Measurements from ENCODE around the gene MAGED4B. TPM values are rescaled to one million over a fixed set of nuclear protein-coding genes. Genes with fewer than 3 reads are reported as not detected.
"Not testable (repeated sequence)": the region's sequence is repeated elsewhere in the genome, so short reads cannot be mapped to it uniquely, and the experiment has no call there.

Gene MAGED4B, protein sequence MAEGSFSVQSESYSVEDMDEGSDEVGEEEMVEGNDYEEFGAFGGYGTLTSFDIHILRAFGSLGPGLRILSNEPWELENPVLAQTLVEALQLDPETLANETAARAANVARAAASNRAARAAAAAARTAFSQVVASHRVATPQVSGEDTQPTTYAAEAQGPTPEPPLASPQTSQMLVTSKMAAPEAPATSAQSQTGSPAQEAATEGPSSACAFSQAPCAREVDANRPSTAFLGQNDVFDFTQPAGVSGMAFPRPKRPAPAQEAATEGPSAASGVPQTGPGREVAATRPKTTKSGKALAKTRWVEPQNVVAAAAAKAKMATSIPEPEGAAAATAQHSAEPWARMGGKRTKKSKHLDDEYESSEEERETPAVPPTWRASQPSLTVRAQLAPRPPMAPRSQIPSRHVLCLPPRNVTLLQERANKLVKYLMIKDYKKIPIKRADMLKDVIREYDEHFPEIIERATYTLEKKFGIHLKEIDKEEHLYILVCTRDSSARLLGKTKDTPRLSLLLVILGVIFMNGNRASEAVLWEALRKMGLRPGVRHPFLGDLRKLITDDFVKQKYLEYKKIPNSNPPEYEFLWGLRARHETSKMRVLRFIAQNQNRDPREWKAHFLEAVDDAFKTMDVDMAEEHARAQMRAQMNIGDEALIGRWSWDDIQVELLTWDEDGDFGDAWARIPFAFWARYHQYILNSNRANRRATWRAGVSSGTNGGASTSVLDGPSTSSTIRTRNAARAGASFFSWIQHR
- total RNA-seq (2022) (8.7 and 13.6 TPM in 2 replicates), Bru-seq, nascent RNA (not detected), BruChase-seq, experiment 1, labeled RNA remaining after a 6-hour chase (not detected), BruChase-seq, experiment 2, labeled RNA remaining after a 2-hour chase (not detected)
- long read RNA-seq, transcript MAGED4B-201 (13 exons, 2,578 nt), result major isoform, 5 of 10 reads
- long read RNA-seq, partial matches to known transcripts, result 2 of 10 reads
- long read RNA-seq, other reads (novel, unspliced or antisense), result 3 of 10 reads

DNA sequence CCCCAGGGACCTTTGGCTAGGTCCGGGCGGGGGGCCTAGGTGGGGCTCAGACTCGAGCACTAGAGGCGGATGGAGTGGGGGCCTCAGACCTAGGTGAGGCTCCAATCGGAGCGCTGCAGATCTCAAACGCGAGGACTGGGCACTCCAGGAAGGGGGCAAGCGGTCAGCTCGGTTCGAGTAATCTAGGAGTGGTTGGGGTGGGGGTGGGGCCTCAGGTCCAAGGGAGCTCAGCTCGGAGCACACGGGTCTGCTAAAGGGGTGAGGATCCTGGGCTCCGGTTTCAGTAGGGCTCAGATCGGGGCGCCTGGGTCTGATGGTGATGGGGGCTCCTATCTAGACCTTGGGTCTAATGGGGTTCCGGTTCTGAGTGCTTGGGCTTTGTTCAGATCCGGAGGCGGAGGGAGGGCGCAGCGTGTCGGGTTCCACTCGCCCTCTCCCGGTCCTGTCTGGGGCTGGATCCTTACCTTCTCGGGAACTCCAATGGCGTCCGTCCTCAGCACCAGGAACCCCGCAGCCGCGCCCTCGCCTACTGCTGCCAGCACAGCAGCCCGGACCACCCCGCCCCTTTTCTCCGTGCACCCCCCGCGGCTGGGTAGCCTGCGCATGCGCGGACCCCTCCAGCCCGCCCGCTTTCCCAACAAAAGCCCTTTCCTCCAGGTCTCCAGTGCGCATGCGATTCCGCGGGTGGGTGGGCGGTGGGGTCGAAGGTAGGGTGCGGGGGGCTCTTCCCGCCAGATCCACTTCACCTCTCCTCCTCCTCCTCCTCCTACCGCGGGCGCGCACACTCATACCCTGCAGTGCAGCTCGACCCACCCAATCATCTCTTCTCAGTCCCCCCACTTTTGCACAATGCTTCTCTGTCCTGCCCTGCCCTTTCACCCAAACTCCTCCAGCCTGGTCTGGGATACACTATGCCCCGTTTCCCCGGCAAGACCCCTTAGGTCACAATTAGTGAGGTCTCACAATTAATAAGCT is at the start of gene MAGED4B:
MAGED4B (minus strand) TSS at position 518 of the 975 bp plus-strand sequence. CDS start 1,011 bp downstream, outside the sequence.
- H3K27me3 Mint-ChIP-seq (ENCODE audit: unreplicated experiment); BruUV-seq (replicated peaks); H3K4me3 Mint-ChIP-seq (ENCODE audit: low read depth, unreplicated experiment); CTCF ChIA-PET; intact Hi-C loops (cut with micrococcal nuclease; ENCODE audit: unreplicated experiment); DNase-seq; H3K36me3 Mint-ChIP-seq (ENCODE audit: insufficient read depth, unreplicated experiment); H3K9me3 Mint-ChIP-seq (ENCODE audit: low read depth, unreplicated experiment); H3K27ac Mint-ChIP-seq (ENCODE audit: unreplicated experiment); H3K4me1 Mint-ChIP-seq (ENCODE audit: low read depth, unreplicated experiment): not testable (repeated sequence)

- intact Hi-C loops (cut with micrococcal nuclease; ENCODE audit: unreplicated experiment), result no loop called here
- CTCF ChIA-PET, result no interaction called here
- Mint-ChIP-seq H3K27ac (ENCODE audit: unreplicated experiment) (no peak overlapping the region), H3K36me3 (ENCODE audit: insufficient read depth, unreplicated experiment) (no peaks in the 10 kb centered on the region), H3K4me3 (ENCODE audit: low read depth, unreplicated experiment) (no peak overlapping the region), H3K4me1 (ENCODE audit: low read depth, unreplicated experiment) (no peaks in the 10 kb centered on the region), H3K9me3 (ENCODE audit: low read depth, unreplicated experiment) (peaks cover 8% of the 10 kb centered on the region), H3K27me3 (ENCODE audit: unreplicated experiment) (no peaks in the 10 kb centered on the region)
- no peak for DNase-seq
- no TSS peak for BruUV-seq (replicated peaks)
- no peak for TF ChIP-seq CTCF (IDR thresholded peaks at IDR 0.05; ENCODE audit: unreplicated experiment)
These were observed 49.3 kb upstream of the MAGED4B start for GRCh38 chrX:52118262-52118661.

DNA sequence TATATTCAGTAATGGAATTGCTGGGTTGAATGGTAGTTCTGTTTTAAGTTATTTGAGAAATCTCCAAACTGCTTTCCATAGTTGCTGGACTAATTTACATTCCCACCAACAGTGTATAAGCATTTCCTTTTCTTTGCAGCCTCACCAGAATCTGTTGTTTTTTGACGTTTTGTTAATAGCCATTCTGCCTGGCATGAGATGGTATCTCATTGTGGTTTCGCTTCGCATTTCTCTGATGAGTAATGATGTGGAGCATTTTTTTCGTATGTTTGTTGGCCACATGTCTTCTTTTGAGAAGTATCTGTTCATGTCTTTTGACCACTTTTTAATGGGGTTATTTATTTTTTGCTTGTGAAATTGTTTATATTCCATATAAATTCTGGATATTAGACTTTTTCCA is 13.6 kb upstream of the MAGED4B start:
- H3K9me3 Mint-ChIP-seq (ENCODE audit: low read depth, unreplicated experiment), result peaks cover 8% of the 10 kb centered on the region
- CTCF ChIA-PET, result no interaction called here
- no peaks in the 10 kb centered on the region for H3K4me1 Mint-ChIP-seq (ENCODE audit: low read depth, unreplicated experiment)
- no peak overlapping the region for H3K4me3 Mint-ChIP-seq (ENCODE audit: low read depth, unreplicated experiment)
- no peaks in the 10 kb centered on the region for H3K27me3 Mint-ChIP-seq (ENCODE audit: unreplicated experiment)
- TF ChIP-seq CTCF (IDR thresholded peaks at IDR 0.05; ENCODE audit: unreplicated experiment), result no peak
- intact Hi-C loops (cut with micrococcal nuclease; ENCODE audit: unreplicated experiment), result no loop called here
- H3K36me3 Mint-ChIP-seq (ENCODE audit: insufficient read depth, unreplicated experiment), result no peaks in the 10 kb centered on the region
- DNase-seq, result no peak
- BruUV-seq (replicated peaks), result no TSS peak
- H3K27ac Mint-ChIP-seq (ENCODE audit: unreplicated experiment), result no peak overlapping the region

DNA sequence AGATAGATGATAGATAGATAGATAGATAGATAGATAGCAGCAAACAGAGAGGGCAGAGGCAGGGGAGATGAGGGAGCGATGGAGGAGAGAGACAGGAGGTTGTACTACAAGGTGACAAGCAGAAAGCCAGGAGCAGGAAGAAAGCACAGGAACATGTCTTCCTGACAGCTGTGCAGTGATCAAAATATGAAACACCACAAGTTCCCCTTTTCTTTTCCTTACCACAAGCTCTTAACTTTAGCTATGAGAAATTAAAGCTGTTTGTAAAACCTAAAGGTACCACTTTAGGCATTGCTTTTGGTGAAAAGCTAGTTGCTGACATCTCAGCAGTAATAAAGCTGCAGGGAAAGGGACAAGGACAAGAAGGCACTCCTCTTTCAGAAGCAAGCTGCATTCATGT is 9.1 kb upstream of the MAGED4B start:
- Mint-ChIP-seq H3K9me3 (ENCODE audit: low read depth, unreplicated experiment) (peaks cover 5% of the 10 kb centered on the region), H3K36me3 (ENCODE audit: insufficient read depth, unreplicated experiment) (no peaks in the 10 kb centered on the region), H3K4me1 (ENCODE audit: low read depth, unreplicated experiment) (no peaks in the 10 kb centered on the region), H3K27ac (ENCODE audit: unreplicated experiment) (no peak overlapping the region), H3K27me3 (ENCODE audit: unreplicated experiment) (no peaks in the 10 kb centered on the region), H3K4me3 (ENCODE audit: low read depth, unreplicated experiment) (no peak overlapping the region)
- CTCF ChIA-PET, result interaction anchor here (1.1 kb wide), 1 partner anchor 591 kb away, joined by 3 read pairs; no protein-coding TSS in a partner anchor
- intact Hi-C loops (cut with micrococcal nuclease; ENCODE audit: unreplicated experiment), result no loop called here
- TF ChIP-seq CTCF (IDR thresholded peaks at IDR 0.05; ENCODE audit: unreplicated experiment), result no peak
- no peak for DNase-seq
- BruUV-seq (replicated peaks), result no TSS peak

DNA sequence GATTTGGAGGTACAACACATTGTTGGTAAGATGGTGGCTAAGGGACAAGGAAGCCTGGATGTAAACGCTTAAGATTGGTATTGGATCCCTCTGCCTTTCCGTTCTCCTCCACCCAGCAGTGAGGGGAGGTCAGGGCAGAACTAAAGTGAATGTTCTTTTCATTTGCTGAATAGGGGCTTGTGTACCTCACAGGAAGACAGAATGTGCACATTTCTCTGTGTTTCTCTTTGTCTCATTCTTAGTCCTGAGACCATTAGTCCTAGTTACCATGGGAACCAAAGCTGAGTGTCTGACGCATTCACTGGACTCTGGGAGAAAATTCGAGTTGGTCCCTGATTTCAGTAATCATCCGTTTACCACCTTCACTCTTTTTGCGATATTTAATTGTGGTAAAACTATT is 26.7 kb downstream of the MAGED4B start:
- H3K27me3 Mint-ChIP-seq (ENCODE audit: unreplicated experiment); H3K9me3 Mint-ChIP-seq (ENCODE audit: low read depth, unreplicated experiment): not testable (repeated sequence)

More for the DNA sequence above, 26.7 kb downstream of the MAGED4B start:
- DNase-seq; H3K27ac Mint-ChIP-seq (ENCODE audit: unreplicated experiment); intact Hi-C loops (cut with micrococcal nuclease; ENCODE audit: unreplicated experiment); BruUV-seq (replicated peaks); H3K4me3 Mint-ChIP-seq (ENCODE audit: low read depth, unreplicated experiment); H3K4me1 Mint-ChIP-seq (ENCODE audit: low read depth, unreplicated experiment); H3K36me3 Mint-ChIP-seq (ENCODE audit: insufficient read depth, unreplicated experiment); CTCF ChIA-PET: not testable (repeated sequence)

All from Calu3 (cell line).